ENCODE measurements around the gene FAM50A. TPM values are rescaled to one million over a fixed set of nuclear protein-coding genes. Genes with fewer than 3 reads are reported as not detected.

Gene FAM50A
- total RNA-seq, 4 donors from 2014 or later: 37.3 to 104 (median 78.3) TPM

DNA sequence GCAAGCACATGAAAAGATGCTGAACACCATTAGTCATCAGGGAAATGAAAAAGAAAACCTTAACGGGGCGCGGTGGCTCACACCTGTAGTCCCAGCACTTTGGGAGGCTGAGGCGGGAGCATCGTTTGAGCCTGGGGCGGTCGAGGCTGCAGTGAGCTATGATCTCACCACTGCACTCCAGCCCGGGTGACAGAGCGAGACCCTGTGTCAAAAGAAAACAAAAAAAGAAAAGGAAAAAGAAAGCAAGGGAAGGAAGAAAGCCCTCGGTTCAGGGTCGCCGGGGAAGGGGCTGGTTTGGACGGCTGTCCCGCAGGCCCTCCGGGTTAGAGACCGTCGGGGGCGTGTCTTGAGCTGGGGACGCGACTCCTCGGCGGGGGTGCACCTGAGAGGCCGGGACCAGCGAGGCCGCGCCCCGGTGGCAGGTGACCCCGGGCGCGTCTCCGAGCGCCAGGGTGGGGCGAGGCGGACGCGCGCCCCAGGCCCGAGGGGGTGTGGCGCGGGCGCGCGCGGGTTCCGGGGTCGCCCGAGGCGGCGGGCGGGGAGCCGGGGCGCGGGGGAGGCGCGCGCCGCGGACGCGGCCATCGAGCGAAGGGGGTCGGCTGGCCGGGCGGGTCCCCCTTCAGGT is 13.7 kb downstream of the FAM50A start:
- TF ChIP-seq, protein P1, sequence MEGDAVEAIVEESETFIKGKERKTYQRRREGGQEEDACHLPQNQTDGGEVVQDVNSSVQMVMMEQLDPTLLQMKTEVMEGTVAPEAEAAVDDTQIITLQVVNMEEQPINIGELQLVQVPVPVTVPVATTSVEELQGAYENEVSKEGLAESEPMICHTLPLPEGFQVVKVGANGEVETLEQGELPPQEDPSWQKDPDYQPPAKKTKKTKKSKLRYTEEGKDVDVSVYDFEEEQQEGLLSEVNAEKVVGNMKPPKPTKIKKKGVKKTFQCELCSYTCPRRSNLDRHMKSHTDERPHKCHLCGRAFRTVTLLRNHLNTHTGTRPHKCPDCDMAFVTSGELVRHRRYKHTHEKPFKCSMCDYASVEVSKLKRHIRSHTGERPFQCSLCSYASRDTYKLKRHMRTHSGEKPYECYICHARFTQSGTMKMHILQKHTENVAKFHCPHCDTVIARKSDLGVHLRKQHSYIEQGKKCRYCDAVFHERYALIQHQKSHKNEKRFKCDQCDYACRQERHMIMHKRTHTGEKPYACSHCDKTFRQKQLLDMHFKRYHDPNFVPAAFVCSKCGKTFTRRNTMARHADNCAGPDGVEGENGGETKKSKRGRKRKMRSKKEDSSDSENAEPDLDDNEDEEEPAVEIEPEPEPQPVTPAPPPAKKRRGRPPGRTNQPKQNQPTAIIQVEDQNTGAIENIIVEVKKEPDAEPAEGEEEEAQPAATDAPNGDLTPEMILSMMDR (IDR thresholded peaks at IDR 0.05; ENCODE audit: low read depth): no peak

DNA sequence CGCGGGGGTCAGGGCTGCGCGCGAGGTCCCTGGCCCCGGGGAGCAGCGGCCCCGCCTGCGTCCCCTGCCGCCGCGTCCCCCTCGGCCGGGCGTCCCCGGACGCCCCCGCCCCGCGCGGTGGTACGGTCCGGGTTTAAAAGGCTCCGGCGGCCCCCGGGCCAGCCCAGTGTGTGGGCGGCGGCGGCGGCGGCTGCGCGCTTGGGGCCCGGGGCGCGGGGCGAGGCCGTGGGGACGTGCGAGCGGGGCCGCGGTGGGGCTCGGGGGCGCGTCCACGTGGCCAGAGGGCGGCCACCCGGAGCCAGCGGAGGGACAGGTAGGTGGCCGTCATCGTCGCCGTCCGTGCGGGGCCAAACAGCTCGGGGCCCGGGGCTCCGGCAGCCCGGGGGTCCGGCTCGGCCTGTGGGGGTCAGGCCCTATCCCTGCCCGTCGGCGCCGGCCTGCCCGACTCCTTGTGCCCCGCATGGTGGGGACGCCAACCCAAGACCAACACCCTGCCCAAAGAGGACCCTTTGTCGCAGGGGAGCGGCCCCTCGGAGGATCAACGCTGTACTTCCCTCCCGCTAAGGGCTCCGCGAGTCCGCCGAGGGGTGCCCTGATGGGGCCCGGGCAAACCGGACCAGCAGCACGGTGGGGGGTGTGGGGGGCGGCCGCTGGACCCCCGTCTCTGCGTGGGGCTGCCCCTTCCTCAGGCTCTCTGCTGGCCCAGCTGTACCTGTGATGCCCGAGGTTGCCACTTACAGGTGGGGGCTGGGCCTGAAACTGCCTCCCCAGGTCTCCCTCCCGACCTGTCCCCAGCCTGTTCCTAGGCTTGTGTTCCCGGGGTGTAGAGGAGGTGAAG is 14.4 kb downstream of the FAM50A start, which contains the start of gene PLXNA3:
TSS of gene PLXNA3 (plus strand) at position 166 of the 838 bp plus-strand sequence. CDS start 1,903 bp downstream, outside the sequence.
- TF ChIP-seq, protein P1 (IDR thresholded peaks at IDR 0.05; ENCODE audit: low read depth): no peak

DNA sequence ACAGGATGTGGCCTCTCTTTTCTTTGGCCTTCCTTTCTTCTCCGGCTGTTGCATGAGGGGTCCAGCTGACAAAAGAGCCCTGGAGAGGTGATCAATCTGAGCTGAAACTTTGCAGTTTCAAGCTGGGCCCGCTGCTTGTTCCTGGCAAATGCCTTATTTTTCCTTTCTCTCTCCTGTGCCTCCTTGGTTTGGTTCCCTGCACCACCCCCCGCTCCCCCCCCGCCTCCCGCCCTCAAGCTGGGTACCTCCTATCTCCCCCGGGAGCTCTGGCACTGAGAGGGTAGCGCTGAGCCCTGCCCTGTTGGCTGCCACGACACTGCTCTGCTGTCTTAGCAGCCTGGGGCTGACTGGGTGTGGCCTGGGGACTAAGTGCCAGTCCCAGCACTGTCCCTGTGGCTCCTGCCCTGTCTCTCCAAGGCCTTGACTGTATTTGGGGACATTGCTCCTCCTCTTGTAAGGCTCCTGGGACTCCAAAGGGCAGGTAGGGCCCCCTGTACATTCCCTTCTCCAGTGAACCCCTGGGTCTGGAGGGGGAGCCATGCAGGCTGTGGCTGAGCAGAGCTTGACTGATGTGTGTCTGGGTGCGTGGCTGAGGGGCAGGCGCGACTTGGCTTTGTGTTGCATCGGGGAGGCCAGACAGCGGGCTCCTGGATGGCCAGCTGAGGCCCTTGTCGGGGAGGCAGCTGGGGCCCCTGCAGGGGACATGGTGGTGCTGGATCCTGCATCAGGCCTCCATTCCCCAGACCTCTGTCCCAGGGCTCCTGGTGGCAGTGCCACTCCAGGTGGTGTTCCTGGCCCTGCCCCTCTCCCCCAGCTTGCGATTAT is 15.2 kb downstream of the FAM50A start:
- TF ChIP-seq, protein P1 (IDR thresholded peaks at IDR 0.05; ENCODE audit: low read depth): no peak

DNA sequence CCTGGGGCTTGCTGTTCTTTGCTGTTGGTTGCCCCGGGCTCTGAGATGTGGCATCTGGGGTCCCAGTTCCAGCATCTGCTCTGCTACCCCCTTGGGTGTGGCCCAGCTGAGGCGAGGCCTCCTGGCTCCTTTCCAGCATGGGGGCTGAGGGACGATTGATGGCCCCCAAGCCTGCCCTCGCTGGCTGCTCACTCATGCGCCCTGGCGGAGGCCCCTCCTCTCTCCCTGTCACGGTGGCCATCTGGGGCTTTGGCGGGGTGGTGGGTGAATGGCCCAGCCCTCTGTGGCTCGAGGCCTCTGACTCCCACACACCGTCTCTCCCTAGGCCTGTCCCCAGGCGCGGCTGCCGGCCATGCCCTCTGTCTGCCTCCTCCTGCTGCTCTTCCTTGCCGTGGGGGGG is 15.9 kb downstream of the FAM50A start:
- TF ChIP-seq, protein P1 (IDR thresholded peaks at IDR 0.05; ENCODE audit: low read depth): no peak

DNA sequence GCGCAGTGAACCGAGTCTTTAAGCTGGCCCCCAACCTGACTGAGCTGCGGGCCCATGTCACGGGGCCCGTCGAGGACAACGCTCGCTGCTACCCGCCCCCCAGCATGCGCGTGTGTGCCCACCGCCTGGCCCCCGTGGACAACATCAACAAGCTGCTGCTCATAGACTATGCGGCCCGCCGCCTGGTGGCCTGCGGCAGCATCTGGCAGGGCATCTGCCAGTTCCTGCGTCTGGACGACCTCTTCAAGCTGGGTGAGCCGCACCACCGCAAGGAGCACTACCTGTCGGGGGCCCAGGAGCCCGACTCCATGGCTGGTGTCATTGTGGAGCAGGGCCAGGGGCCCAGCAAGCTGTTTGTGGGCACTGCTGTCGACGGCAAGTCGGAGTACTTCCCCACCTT is 16.4 kb downstream of the FAM50A start:
- TF ChIP-seq, protein P1 (IDR thresholded peaks at IDR 0.05; ENCODE audit: low read depth): no peak

DNA sequence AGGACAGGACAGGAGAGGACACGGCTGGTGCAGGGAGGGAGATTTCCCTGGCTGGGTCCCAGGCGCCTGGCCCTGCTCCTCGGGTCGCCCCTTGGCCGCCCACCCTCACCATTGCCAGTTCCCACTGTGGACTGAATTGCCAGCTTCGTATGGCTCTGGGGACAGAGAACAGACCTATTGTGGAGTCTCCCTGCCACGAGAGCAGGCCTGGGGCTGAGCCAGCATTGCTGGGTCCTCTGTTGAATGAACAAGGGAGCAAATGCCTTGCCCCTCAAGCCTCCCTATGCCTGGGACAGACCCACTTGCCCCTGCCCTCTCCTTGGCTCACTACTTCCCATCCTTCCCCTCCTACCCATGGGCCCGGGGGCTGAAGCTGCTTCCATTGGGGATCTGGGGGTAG is 18.5 kb downstream of the FAM50A start:
- TF ChIP-seq, protein P1 (IDR thresholded peaks at IDR 0.05; ENCODE audit: low read depth): no peak
